ENCODE data around the gene CFAP410. TPM values are rescaled to one million over a fixed set of nuclear protein-coding genes. Genes with fewer than 3 reads are reported as not detected.

The CFAP410 gene
- total and polyA plus RNA-seq, 2 of the 13 experiments (the other 11 are each of a cell fraction or from before 2014, with no cell fraction given): 8.0 to 20.1 TPM

GRCh38 chr21:44299458-44300261 is 39.5 kb downstream of the CFAP410 start, which contains the start of gene PFKL (continued):
- TF ChIP-seq, protein P1, sequence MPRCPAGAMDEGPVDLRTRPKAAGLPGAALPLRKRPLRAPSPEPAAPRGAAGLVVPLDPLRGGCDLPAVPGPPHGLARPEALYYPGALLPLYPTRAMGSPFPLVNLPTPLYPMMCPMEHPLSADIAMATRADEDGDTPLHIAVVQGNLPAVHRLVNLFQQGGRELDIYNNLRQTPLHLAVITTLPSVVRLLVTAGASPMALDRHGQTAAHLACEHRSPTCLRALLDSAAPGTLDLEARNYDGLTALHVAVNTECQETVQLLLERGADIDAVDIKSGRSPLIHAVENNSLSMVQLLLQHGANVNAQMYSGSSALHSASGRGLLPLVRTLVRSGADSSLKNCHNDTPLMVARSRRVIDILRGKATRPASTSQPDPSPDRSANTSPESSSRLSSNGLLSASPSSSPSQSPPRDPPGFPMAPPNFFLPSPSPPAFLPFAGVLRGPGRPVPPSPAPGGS (CRISPR knock-in tag; IDR thresholded peaks at IDR 0.05): peak; percentile 38; the same call in 1 of the 2 replicates
- TF ChIP-seq ZNF879 (CRISPR knock-in tag; IDR thresholded peaks at IDR 0.05) (0 out of 2 replicates have a peak, but pooled peaks have one; percentile 4), ZNF264 (CRISPR knock-in tag; IDR thresholded peaks at IDR 0.05) (0 out of 2 replicates have a peak, but pooled peaks have one; percentile 40), MXD4 (CRISPR knock-in tag; IDR thresholded peaks at IDR 0.05) (peak; percentile 75; the same call in 1 of the 2 replicates), RELA (CRISPR knock-in tag; IDR thresholded peaks at IDR 0.05) (no peak), TAF1 (CRISPR knock-in tag; IDR thresholded peaks at IDR 0.05) (peak; percentile 53), NFKB2 (CRISPR knock-in tag; IDR thresholded peaks at IDR 0.05; ENCODE audit: borderline replicate concordance) (peak; percentile 54; the same call in 1 of the 2 replicates), THAP11 (CRISPR knock-in tag; IDR thresholded peaks at IDR 0.05) (0 out of 2 replicates have a peak, but pooled peaks have one; percentile 16), TBL1XR1 (IDR thresholded peaks at IDR 0.05; ENCODE audit: borderline replicate concordance, low read length, partially characterized antibody) (no peak)

DNA sequence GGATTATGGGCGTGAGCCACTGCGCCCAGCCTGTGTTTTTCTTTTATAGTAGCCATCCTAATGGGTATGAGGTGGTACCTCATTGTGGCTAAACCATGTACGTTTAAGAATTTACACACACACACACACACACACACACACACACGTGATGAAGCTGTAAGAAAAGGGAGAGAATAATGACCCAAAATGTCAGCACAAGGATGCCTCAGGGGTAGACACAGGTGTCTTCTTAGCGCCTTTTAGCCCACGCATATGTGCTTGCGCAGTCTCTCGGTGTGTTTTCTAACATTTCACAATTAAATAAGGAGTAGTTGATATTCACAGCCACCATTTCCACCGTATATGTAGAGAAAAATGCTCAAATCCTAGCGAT is 40.1 kb downstream of the CFAP410 start:
- POLR2A ChIA-PET: no interaction called here
- Histone ChIP-seq H4K20me1 (ENCODE audit: insufficient read depth, low read length) (peaks cover 11% of the 10 kb centered on the region; the same call in 1 of the 2 replicates), H3K9ac (ENCODE audit: insufficient read depth, low read depth, low read length) (peak overlapping the region; percentile 85), H3K4me2 (ENCODE audit: low read depth, low read length) (peak overlapping the region; percentile 95), H3K36me3 (replicated peaks in 1 of 2; ENCODE audit: control insufficient read depth in 1 of 2, insufficient read depth in 2 of 2, low read length in 2 of 2) (no peaks in the 10 kb centered on the region), H3K4me1 (ENCODE audit: insufficient read depth, low read length) (peaks cover 74% of the 10 kb centered on the region), H3K27ac (ENCODE audit: extremely low read length, insufficient read depth, low read length) (peak overlapping the region; percentile 87), H3K4me3 (replicated peaks in 1 of 3; ENCODE audit: insufficient read depth in 1 of 3, low read depth in 2 of 3, low read length in 3 of 3) (peak overlapping the region; percentile 56 to 80 (median 75)), H3K9me3 (ENCODE audit: low read length) (no peaks in the 10 kb centered on the region), H3K79me2 (ENCODE audit: insufficient read depth, low read length) (peaks cover 15% of the 10 kb centered on the region), H3K27me3 (ENCODE audit: control insufficient read depth in 1 of 2, insufficient read depth in 2 of 2, low read length in 2 of 2) (peaks cover 10 to 31% of the 10 kb centered on the region in 2 experiments), H2AFZ (ENCODE audit: low read length) (no peak overlapping the region)
- in situ Hi-C loops (cut with HindIII; ENCODE audit: extremely low pct_ligation_motif_present, low pct_unique_long_range_greater_than_20kb) (no loop called here), intact Hi-C loops (cut with micrococcal nuclease; ENCODE audit: unreplicated experiment) (no loop called here)
- ATAC-seq (no peak), DNase-seq (ENCODE audit: low spot score) (no peak), FAIRE-seq (no peak)
- 14% methylated on average over 10 of the region's 10 CpGs for WGBS (ENCODE audit: low lambda C conversion rate)
- TF ChIP-seq MYPOP (CRISPR knock-in tag; IDR thresholded peaks at IDR 0.05) (peak; percentile 16; the same call in 1 of the 2 replicates), ZNF605 (CRISPR knock-in tag; IDR thresholded peaks at IDR 0.05) (0 out of 2 replicates have a peak, but pooled peaks have one; percentile 41), ZNF207 (IDR thresholded peaks at IDR 0.05; ENCODE audit: borderline replicate concordance) (no peak)
- CTCF ChIA-PET (ENCODE audit: low intra/inter-chr PET ratio, low total read pairs): no interaction called here
- no TSS peak for BruUV-seq (replicated peaks)
